Activated CD8-positive, alpha-beta memory T cell treated with anti-CD3 and anti-CD28 coated beads for 24 hours (primary cell): ENCODE results near the gene GUCA1A.
"Not testable (repeated sequence)": the region's sequence is repeated elsewhere in the genome, so short reads cannot be mapped to it uniquely, and the experiment has no call there.

Experiments
- DNase-seq: peaks from one replicate; pipeline ENCODE4 v3.0.0-alpha.2; 2020

GUCA1A gene

DNA sequence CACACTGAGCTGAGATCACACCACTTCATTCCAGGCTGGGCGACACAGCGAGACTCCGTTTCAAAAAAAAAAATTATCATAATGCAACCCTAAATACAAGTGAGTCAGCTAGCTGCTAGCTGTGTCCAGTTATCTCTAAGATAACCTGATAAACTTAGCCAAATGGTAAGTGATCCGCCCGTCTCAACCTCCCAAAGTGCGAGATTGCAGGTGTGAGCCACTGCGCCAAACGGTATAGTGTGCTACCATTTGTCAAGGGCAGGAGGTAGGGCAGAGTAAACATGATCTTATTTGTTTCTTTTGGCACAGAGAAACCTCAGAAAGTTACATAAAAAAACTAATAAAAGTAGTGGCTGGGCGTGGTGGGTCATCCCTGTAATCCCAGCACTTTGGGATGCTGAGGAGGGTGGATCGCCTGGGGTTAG lies 26.0 kb upstream of the GUCA1A start:
- DNase-seq = no peak

GRCh38 chr6:42148058-42148457 lies 25.1 kb upstream of the GUCA1A start:
- no peak for DNase-seq

- no peak for DNase-seq
Measured at GRCh38 chr6:42150254-42150653, 22.9 kb upstream of the GUCA1A start.

GRCh38 chr6:42152024-42152423 lies 21.1 kb upstream of the GUCA1A start:
- DNase-seq = no peak

- not testable (repeated sequence) for DNase-seq
Measured at GRCh38 chr6:42152528-42153213, 20.5 kb upstream of the GUCA1A start.

DNA sequence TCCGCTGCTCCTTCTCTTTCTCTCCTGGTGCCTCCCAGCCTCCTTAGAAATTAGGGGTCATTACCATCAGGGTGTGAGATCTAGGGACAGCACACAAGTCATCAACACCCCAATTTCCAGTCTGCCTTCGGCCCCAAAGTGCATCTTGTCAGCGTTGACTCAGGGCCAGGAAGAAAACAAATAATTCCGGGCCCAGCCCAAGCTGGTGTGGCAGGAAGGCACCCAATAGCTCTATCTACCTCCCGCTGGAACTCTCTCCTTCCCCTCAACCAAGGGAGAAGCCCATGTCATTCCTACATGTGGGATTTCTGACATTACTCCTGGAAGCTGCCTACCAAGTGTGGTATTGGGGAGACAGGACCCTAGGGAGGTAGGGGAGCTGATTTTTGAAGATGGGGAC lies 19.2 kb upstream of the GUCA1A start:
- no peak for DNase-seq

- DNase-seq = no peak
Measured at GRCh38 chr6:42154461-42155209, 18.5 kb upstream of the GUCA1A start.

GRCh38 chr6:42155293-42155692 lies 17.9 kb upstream of the GUCA1A start:
- no peak for DNase-seq

GRCh38 chr6:42156638-42157037 lies 16.5 kb upstream of the GUCA1A start:
- no peak for DNase-seq

DNA sequence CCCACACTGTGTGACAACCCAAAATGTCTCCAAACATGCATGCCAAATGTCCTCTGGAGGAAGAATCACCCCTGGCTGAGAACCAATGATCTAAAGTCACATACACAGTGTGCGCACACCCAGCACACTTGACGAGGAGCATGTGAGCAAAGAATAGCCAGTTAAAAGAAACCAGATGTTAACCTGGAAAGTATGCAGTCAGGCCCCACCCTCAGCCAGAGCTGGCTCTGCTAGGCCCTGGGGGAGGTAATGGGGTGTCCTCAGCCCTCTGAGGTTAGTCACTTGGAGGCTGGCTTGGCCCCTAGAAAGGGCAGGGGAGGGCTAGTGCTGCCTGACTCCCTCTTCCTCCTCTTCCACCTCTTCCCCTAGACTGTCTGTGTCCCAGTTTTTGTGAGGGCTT lies 15.2 kb upstream of the GUCA1A start:
- no peak for DNase-seq

DNA sequence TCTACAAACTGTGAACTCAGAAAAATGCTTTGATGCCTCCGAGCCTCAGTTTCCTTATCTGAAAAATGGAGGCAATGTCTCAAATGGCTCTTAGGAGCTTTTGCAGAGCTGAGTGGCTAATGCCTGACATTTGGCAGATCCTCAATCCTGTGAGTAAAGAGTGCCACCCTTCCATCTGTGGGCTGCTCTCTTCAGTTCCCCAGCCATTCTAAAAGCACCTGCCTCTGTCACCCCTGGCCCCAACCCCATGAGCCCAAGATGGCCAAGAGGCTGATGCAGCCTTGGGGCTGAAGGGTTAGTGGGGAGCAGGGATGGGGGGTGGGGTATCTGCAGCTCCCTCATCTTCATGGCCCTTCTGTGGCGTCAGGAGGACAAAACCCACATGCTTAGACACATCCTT lies 14.5 kb upstream of the GUCA1A start:
- no peak for DNase-seq

DNA sequence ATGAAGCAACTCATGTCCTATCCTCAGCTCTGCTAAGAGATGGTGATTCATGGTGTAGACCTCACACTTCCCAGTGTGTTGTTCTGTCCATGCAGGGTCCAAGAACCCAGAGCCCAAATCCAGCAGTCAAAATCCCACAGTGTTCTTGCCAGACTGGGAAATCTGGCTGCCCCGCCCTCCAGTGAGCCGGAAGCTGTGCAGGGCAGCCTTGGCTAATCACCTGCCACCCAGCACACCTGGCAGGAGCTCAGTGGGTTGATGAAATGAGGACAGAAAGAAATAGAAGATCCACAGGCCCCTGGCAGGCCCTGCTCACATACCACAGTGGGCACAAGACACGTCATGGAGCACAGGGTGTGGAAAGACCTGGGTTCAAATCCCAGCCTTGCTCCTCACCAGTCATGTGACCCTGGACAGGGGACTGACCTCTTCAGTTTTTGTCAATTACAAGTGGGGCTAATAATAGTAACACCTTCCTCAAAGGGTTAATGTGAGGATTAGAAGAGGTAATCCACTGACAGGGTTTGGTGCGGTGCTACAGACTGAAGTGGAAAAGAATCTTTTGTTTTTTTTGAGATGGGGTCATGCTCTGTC lies 13.6 kb upstream of the GUCA1A start:
- DNase-seq = no peak

GRCh38 chr6:42162384-42162783 lies 10.8 kb upstream of the GUCA1A start:
- DNase-seq = no peak

DNA sequence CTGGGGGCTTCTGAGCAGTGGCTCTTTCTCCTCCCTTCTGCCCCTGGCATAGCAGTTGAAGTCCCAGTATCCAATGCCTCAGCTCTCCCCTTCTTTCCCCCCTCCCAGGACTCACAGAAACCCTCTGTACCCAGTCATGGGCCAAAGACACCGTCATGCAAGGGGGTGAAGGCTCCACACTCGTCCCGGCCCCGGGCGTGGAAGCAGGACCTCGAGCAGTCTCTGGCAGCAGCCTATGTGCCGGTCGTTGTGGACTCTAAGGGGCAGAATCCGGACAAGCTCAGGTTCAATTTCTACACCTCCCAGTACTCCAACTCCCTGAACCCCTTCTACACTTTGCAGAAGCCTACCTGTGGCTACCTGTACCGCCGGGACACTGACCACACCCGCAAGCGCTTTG lies 10.4 kb upstream of the GUCA1A start:
- DNase-seq = no peak

GRCh38 chr6:42163981-42164380 lies 9.2 kb upstream of the GUCA1A start:
- DNase-seq = no peak

GRCh38 chr6:42165016-42165415 lies 8.1 kb upstream of the GUCA1A start:
- no peak for DNase-seq

GRCh38 chr6:42166444-42167141 lies 6.6 kb upstream of the GUCA1A start:
- peak; percentile 94 for DNase-seq

DNA sequence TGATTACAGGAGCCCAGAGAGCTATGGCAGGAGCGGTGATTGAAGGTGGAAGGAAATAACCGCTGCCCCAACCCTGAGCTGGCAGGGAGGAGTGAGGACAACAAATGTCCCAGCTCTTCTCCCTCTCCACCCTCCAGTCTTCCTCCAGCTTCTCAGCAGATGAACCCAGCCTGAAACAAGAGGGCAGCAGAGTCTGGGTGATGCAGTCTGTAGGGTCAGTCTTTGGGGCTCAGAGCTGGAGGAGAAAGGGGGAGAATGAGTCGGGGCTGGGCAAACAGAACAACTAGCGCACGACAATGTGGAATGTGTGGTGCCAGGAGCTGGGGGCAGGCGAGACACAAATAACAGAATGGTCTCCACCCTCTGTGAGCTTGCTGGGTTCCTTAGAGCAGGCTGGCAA lies 4.5 kb upstream of the GUCA1A start:
- no peak for DNase-seq

- not testable (repeated sequence) for DNase-seq
Measured at GRCh38 chr6:42169780-42170179, 3.4 kb upstream of the GUCA1A start.

GRCh38 chr6:42171813-42172581 lies 1.2 kb upstream of the GUCA1A start:
- DNase-seq = no peak

DNA sequence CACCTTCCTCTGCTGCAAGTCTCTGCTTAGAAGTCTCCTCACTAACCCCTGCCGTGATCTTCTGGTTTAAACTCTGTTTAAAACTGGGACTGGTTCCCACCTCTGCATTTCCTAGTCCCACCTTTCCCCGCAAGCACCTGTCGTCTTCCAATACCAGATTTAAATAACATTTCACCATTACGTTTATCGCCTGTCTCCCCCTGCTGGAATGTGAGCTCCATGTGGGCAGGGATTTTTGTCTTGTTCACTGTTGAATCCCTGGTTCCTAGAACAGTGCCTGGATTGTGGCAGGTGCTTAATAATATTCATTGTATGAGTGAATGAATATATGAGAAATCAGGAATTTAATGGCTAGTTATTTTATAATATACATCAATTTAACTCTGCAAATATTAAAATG lies 2.7 kb downstream of the GUCA1A start:
- no peak for DNase-seq

DNA sequence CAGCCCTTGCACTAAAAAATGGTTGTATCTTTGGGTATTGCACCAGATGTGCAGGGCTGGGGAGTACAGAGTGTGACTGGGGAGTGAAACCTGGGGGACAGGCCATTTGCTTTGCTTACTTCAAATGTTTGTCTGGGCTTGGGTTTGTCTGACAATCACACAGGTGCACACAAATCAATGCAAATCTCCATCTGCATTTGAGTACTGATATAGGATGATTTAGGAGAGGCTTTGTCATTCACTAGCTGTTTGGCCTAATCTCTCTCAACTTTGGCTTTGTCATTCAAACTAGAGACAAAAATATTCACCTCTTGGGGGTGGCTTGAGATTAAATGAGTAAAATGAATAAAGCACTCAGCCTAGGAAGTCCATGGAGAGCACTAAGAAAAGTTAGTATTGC lies 3.8 kb downstream of the GUCA1A start:
- no peak for DNase-seq
